ENCODE data around the gene COPG2.

DNA sequence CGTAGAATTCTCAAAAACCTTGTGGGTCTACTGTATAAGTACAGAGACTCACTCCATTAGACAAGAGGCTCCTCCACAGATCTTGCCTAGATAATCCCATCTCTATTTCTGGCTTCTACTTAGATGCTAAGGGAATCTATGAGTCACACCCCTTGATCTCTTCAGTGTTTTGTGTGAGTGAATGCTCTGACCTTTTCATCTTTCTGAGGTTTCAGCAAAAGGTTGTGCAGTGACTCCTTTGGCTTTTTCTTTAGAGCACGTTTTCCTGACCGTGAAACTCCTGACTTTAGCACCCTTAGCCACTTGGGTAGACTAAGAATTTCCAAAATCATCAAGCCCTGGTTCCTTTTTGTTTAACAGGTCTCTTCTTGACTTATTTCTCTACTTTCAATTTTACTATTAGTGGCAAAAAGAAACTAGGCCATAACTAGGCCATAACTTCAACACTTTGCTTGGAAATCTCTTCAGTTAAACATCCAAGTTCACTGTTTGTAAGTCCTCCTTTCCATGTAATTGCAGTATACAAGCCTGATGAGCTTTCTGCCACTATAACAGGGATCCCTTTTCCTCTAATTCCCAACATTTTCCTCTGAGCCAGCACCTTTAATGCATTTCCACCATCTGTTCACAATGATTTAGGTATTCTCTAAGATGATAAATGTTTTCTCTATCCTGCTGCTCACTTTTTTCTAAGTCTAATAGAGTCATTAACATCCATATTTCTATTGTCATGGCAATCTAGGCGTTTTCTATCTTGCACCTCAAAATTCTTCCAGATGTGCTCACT, 19.4 kb downstream of the COPG2 start:
- TF ChIP-seq FOXJ3 (CRISPR knock-in tag; IDR thresholded peaks at IDR 0.05), result no peak
- no peak for TF ChIP-seq CTCF (IDR thresholded peaks at IDR 0.05)
- no peak for TF ChIP-seq TAF1 (IDR thresholded peaks at IDR 0.05; ENCODE audit: borderline replicate concordance, low read depth, low read length)
- TF ChIP-seq, protein P1, sequence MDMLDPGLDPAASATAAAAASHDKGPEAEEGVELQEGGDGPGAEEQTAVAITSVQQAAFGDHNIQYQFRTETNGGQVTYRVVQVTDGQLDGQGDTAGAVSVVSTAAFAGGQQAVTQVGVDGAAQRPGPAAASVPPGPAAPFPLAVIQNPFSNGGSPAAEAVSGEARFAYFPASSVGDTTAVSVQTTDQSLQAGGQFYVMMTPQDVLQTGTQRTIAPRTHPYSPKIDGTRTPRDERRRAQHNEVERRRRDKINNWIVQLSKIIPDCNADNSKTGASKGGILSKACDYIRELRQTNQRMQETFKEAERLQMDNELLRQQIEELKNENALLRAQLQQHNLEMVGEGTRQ (IDR thresholded peaks at IDR 0.05; ENCODE audit: borderline replicate concordance, low read depth, low read length), result no peak
- TF ChIP-seq RAD21 (IDR thresholded peaks at IDR 0.05; ENCODE audit: low read length), result no peak
- no peak for TF ChIP-seq NRF1 (IDR thresholded peaks at IDR 0.05; ENCODE audit: low read depth, low read length)
- peak; percentile 52 for TF ChIP-seq JUND (IDR thresholded peaks at IDR 0.05)
- no peak for TF ChIP-seq TEAD4 (IDR thresholded peaks at IDR 0.05; ENCODE audit: borderline replicate concordance, insufficient read depth)
- TF ChIP-seq MAX (IDR thresholded peaks at IDR 0.05; ENCODE audit: low read depth), result no peak
- no peak for TF ChIP-seq USF1 (IDR thresholded peaks at IDR 0.05; ENCODE audit: borderline replicate concordance, low read depth)
- TF ChIP-seq, protein P2, sequence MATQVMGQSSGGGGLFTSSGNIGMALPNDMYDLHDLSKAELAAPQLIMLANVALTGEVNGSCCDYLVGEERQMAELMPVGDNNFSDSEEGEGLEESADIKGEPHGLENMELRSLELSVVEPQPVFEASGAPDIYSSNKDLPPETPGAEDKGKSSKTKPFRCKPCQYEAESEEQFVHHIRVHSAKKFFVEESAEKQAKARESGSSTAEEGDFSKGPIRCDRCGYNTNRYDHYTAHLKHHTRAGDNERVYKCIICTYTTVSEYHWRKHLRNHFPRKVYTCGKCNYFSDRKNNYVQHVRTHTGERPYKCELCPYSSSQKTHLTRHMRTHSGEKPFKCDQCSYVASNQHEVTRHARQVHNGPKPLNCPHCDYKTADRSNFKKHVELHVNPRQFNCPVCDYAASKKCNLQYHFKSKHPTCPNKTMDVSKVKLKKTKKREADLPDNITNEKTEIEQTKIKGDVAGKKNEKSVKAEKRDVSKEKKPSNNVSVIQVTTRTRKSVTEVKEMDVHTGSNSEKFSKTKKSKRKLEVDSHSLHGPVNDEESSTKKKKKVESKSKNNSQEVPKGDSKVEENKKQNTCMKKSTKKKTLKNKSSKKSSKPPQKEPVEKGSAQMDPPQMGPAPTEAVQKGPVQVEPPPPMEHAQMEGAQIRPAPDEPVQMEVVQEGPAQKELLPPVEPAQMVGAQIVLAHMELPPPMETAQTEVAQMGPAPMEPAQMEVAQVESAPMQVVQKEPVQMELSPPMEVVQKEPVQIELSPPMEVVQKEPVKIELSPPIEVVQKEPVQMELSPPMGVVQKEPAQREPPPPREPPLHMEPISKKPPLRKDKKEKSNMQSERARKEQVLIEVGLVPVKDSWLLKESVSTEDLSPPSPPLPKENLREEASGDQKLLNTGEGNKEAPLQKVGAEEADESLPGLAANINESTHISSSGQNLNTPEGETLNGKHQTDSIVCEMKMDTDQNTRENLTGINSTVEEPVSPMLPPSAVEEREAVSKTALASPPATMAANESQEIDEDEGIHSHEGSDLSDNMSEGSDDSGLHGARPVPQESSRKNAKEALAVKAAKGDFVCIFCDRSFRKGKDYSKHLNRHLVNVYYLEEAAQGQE (IDR thresholded peaks at IDR 0.05; ENCODE audit: low read depth, low read length), result no peak

Data from SK-N-SH (cell line).